Measurements from ENCODE around the gene LMF1.
"Not testable (repeated sequence)": the region's sequence is repeated elsewhere in the genome, so short reads cannot be mapped to it uniquely, and the experiment has no call there.

Gene LMF1

DNA sequence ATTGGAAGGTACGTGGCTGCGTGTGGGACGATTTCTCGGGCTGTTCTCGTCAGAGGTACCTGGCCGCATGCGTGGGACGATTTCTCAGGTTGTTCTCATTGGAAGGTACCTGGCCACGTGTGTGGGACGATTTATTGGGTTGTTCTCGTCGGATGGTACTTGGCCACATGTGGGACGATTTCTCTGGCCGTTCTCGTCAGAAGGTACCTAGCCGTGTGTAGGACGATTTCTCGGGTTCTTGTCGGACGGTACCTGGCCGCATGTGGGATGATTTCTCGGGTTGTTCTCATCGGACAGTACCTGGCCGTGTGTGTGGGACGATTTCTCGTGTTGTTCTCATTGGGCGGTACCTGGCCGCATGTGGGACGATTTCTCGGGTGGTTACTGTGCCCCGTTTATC is 120.1 kb downstream of the LMF1 start:
- DNase-seq (ENCODE audit: low spot score), result no peak

DNA sequence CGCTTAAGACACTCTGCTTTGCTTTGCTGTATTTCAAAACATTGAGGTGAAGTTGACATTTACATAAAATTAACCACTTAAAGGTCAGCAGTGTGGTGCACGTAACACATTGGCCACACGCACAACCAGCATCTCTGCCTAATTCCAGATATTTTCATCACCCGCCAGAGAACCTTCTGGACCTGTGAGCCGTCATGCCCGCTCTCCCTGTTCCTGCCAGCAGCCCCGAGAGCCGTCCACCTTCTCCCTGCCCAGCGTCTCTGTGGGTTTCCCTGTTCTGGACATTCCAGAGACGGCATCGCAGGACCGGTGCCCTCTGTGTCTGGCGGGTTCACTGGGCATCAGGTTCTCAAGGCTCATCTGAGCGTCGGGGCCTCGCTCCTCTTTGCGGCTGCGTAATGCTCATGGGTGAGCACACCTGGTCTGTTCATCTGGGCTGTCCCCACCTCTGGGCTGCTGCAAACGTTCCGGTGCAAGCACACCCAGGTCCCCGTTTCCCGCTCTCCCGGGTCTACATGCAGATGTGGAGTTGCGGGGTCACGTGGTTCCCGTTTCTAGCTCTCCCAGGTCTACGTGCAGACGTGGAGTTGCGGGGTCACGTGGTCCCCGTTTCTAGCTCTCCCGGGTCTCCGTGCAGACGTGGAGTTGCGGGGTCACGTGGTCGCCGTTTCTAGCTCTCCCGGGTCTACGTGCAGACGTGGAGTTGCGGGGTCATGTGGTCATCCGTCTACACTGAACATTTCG is 122.1 kb downstream of the LMF1 start:
- no peak for DNase-seq (ENCODE audit: low spot score)

GRCh38 chr16:847681-848445 is 122.9 kb downstream of the LMF1 start:
- DNase-seq (ENCODE audit: low spot score), result no peak

DNA sequence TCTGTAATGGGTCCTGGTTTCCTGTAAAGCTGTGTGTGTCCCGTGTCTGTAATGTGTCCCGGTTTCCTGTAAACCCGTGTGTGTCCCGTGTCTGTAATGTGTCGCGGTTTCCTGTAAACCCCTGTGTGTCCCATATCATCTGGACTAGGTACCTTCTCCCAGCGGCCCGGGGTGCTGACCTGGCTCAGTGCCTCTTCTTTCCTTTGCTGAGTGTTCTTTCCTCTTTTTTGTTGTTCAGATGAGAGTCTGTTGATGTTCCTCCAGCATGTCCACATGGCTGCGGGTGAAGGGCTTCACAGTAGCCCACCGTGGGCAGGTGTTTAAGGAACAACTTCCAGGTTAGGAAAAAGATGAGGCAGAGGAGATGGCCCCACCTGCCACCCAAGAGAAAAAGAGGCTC is 123.6 kb downstream of the LMF1 start:
- DNase-seq (ENCODE audit: low spot score), result no peak

DNA sequence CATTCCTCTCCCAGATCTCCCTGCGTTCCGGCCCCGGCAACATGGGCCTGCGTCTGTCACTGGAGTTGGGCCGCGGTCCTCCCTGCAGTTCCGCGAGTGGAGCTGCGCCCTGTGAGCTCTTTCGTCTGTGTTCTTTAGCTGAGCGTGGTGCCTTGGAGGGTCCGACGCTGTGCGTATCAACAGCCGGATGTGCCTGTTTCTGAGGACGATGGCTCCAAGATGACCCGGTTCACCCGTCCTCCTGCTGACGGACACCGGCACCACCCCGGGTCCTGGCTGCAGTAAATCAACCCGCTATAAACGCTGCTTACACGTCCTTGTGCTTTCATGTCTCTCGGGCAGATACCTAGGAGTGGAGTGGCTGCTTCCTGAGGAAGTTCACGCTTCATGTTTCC is 125.4 kb downstream of the LMF1 start:
- no peak for DNase-seq (ENCODE audit: low spot score)

DNA sequence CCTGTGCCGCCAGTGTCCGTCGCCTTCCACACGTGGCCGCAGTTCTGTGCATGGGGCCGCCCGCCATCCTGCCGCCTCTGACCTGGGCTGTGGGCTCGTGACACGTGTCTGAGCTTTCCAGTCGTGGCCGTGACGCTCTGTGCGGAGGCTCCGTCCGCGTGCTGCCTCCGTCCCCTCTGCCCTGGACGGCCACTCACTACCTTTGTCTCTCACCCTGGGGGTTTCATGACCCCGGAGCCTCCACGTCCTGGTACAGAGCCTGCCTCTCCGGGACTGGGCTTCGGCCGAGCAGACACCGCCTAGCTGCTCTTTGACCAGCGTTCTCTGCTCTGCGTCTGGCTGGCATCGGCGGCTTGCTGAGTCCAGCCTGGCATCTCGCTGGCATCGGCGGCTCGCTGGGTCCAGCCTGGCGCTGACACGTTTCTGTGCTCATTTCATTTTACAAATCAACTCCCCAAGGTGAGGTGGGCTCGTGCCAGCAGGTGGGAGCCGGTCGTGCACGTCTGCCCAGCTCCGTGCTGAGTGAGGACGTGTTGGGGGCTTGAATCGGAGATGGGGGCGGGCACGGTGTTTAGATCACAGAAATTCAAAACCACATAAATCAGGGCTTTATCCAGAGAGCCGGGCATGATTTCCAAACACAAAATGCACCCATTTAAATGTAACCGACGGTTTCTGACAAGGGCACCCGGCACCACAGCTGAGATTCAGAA is 126.0 kb downstream of the LMF1 start:
- DNase-seq (ENCODE audit: low spot score), result no peak

GRCh38 chr16:843771-844170 is 127.0 kb downstream of the LMF1 start:
- DNase-seq (ENCODE audit: low spot score), result no peak

GRCh38 chr16:842711-843560 is 127.8 kb downstream of the LMF1 start:
- DNase-seq (ENCODE audit: low spot score), result no peak

GRCh38 chr16:842061-842476 is 128.7 kb downstream of the LMF1 start:
- no peak for DNase-seq (ENCODE audit: low spot score)

GRCh38 chr16:841455-842060 is 129.2 kb downstream of the LMF1 start:
- DNase-seq (ENCODE audit: low spot score), result no peak

DNA sequence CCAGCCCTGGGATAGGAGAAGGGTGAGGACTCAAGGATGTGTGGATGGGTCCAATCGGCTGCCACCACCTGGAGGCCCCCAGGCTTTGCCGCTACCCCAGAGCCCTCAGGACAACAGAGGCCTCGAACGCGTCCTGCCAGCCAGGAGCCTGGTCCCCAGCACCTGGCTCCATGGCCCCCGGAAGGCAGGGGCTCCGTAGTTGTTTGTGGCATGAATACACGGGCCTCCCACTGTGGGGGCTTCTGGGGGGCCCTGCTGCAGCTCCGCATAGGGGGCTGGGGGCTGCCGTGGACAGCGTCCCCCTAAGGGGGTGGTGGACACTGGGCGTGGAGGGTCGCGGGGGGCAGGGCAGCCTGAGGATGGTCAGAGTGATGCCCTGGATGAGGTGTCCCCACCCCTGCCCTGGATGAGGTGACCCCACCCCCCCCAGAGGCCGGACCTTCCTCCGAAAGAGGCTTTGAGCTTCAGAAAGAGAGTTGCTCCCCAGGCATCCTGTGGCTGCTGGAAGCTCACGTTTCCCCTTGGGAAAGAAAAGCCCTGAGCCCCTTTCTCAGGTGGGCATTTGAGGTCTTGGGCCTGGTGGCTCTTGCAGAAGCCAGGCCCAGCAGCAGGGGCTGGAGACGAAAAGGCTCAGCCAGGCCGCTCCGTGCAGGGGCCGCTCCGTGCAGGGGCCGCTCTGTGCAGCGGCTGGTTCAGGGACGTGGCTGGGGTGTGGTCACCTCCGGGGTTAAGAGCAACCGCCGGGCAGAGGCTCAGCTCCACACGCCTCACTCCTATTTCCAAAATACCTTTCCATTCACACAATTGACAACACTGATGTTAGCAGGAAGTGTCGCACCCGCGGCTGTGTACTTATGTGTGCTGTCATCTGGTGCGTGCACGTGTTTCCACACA is 130.0 kb downstream of the LMF1 start:
- DNase-seq (ENCODE audit: low spot score), result no peak

DNA sequence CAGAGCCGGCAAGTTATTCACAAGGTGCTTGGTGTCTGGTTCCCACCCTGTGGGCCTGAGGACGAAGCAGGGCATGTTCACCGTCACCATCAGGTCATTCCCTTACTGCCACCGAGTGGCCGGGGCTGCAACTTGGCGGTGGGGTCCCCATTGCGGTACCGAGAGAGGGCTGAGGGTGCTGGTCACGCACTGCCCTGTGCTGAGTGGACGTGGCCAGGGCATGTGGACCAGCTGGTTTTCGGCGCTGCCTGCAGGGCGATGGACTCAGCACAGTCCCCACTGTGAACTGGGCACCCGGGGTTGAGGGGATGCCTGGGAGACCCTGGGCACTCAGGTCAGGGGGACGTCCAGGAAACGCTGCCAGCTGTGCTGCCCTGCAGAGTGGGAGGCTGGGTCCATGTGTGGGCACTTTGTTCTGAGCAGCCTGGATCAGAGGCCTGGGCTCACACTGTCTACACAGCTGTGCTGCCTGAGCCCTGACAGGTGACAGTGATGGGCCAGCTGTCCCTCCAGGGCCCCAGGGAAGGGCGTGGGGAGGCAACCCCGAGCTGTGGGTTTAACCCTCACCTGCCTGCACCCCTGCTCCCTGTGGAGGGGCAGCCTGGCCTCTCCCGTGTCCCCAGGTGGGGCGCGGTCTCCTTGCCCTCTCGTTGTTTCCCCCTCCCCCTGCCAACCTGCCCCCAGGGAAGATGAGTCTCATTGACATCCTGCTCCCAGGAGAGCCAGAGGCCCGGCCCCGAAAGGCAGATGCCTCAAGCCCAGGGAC is 131.0 kb downstream of the LMF1 start:
- DNase-seq (ENCODE audit: low spot score), result no peak

DNA sequence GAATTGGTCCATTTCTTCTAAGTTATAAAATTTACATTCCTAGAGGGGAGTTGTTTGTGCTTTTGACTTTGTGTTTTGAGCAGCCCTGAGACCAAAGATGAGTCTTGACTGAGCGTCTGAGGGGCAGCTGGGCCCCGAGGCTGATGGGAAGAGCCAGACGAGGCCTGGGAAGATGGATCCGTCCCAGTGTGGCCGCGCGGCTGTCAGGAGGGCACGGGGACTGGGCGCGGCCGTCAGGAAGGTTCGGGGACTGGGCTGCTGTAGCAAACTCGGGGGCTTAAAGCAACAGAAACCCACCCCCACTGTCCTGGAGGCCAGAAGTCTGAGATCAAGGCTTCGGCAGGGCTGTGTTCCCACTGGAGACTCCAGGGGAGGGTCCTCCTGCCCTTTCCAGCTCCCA is 132.0 kb downstream of the LMF1 start:
- DNase-seq (ENCODE audit: low spot score), result no peak

GRCh38 chr16:836822-837221 is 134.0 kb downstream of the LMF1 start:
- not testable (repeated sequence) for DNase-seq (ENCODE audit: low spot score)

GRCh38 chr16:836221-836620 is 134.6 kb downstream of the LMF1 start:
- no peak for DNase-seq (ENCODE audit: low spot score)

DNA sequence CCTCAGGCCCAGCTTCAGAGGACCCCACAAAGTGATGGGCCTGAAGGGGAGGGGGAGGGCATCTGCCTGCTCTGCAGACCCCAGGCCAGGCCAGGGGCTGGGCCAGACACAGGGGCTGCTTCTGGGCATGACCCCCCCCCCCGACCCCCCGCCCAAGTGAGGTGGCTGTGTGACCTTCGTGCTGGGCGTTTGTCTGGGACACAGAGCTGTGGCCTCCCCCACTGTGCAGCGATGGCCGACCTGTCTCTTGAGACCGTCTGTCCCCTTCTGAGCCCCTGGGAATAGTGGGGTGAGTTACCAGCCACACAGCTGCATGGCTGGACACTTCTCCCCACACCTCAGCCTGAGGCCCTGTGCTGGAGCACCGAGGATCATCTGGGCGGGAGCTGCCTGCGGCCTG is 135.4 kb downstream of the LMF1 start:
- DNase-seq (ENCODE audit: low spot score), result no peak

DNA sequence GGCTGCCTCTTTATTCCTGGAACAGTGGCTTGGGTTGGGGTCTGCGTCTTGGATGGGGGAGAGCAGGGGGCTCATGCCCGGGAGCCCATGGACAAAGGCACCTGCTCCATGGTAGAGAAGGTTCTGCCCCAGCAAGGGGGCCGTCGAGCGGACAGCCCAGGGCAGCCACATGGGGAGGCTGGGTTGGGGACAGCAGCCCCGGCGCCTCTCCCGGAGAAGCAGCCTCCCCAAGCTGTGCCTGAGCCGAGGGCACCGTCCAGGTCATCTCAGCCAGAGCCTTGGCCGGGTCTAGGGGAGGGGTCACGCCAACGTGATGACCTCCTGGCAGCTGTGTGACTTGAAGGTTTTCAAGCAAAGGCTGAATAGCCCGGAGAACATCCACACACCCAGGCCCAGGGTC is 137.4 kb downstream of the LMF1 start:
- no peak for DNase-seq (ENCODE audit: low spot score)

DNA sequence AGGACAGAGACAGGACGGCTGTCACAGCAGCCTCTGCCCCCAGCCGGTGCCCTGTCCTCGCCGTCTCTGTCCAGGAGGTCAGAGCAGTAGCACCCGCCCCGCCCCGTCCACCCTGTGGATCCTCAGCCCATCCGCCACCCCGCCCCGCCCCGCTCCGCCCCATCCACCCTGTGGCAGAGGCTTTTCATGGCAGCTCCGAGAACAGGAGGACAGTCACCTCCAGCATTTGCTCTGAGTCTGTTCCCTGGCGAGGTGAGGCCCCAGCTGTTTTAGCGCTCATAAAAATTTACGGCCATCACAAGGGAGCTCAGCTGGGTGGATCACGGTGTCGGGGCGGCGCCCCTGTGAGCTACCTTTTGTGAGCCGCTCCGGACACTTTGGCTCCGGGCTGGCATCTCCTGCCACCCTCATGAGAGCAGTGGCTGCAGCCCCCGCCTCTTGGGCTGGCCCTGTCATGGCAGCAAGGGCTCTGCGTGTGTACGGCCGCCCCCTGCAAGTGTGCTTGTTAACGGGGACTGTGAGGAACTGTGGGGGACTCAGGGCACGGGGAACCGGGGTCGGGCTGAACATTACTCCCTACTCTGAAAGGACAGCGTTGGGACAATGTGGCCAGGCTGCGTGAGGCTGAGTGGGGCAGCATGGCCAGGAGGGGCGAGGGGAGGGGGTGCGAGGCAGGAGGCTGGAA is 138.0 kb downstream of the LMF1 start:
- DNase-seq (ENCODE audit: low spot score), result no peak
